ENCODE measurements around the gene ARFGEF2.
"Not testable (repeated sequence)": the region's sequence is repeated elsewhere in the genome, so short reads cannot be mapped to it uniquely, and the experiment has no call there.

The ARFGEF2 gene

DNA sequence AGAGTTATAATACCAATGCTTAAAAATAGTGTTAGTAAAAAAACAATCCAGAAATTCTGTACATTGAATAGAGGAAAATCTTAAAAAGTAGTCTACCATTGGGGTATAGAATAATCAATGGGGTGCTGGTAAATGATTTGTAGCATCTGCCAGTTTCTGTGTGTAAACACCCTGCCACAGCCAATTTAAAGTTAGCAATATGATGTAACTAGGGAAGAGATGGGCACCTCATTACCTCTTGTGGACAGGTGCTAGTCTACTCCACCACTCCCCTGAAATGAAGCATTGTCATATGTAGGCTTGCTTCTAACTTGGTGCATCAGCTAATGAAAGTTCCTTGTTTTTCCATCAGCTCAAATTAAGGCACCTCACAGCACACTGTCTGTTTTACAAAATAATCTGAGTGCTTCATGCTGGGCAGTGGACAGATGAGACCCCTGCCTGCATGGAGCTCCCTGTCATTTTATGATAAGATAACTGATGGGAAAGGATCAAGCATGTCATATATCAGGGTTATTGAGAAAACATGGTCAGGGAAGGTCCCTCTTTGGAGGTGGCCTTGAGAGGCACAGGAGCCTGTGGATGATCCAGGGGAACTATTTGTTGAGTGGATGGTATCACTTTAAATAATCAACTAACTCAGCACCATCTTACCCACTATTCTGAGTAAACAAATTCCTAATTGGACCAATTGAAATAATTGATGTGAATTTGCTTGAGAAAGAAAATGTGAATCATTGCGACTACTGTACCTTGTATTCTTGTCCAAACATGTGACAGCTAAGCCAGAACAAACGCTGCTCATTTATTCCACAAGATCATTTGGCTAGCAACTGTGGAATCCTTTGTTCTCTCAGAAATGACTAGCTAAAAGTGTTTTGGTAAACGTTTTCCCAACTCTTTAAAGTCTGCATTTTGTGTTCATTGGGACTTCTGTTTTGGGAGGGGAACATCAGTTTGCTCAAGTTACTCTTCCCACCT lies 78.7 kb downstream of the ARFGEF2 start:
- peak; percentile 49 for DNase-seq (ENCODE audit: low spot score)

DNA sequence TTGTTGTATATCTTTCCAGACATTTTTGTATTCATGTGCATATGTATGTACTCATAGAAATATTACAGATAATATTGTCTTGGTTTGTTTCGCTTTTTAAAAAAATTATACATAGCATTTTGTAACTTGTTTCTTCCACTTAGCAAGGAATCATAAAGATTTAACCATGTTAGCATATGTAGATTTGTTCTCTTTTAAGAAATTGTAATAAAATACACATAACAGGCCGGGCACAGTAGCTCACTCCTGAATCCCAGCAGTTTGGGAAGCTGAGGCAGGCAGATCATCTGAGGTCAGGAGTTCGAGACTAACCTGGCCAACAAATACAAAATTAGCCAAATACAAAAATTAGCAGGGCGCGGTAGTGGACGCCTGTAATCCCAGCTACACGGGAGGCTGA lies 80.2 kb downstream of the ARFGEF2 start:
- no peak for DNase-seq (ENCODE audit: low spot score)

GRCh38 chr20:49006446-49006980 lies 85.0 kb downstream of the ARFGEF2 start:
- no peak for DNase-seq (ENCODE audit: low spot score)

DNA sequence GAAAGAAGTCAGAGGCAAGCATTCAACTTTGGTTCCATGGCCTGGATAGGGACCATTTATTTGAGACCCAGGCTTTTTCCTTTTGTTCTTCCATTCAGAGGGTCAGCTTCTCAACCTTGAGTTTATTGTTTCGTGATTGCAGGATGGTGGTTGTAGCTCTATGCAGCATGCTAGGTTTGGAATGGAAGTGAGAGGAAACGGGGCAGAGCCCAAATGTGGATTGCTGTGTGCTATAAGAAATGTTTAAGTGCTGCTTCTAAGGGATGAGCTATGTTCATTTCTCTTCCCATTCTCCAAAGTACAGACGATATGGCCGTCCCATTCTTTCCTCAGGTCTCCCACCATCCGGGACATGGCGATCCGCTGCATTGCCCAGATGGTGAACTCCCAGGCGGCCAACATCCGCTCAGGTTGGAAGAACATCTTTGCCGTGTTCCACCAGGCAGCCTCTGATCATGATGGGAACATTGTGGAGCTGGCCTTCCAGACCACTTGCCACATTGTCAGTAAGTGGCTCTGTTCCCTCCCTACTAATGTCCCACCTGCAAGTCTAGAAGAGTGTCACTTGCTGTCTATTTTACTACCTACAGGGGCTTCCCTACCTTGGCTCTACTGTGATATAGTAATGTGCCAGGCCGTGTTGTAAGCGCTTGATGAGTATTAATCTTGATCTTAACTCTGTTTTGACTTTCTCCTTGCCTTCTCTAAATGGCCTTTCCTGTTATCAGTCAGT lies 88.6 kb downstream of the ARFGEF2 start:
- DNase-seq (ENCODE audit: low spot score), result no peak

DNA sequence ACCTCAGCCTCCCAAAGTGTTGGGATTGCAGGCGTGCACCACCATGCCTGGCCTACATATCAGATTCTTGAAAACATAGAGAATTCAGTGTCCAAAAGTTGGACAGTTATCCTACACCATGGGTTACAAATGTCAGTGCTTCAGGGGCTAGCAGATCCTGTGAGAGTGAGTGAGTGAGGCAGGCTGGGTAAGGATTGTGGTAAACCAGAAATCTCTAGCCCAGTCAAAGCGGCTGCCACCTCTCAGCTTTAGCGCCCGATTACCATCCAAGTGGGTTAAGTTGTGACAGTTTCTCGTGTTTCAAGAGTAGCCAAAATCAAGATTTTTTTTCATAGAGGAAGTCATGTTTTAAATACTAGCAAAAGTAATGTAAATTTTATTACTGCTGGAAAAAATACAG lies 102.7 kb downstream of the ARFGEF2 start:
- no peak for DNase-seq (ENCODE audit: low spot score)

- DNase-seq (ENCODE audit: low spot score), result not testable (repeated sequence)
These were observed 106.7 kb downstream of the ARFGEF2 start for GRCh38 chr20:49028177-49028576.

- peak; percentile 38 for DNase-seq (ENCODE audit: low spot score)
These were observed 107.2 kb downstream of the ARFGEF2 start for GRCh38 chr20:49028684-49029083.

DNA sequence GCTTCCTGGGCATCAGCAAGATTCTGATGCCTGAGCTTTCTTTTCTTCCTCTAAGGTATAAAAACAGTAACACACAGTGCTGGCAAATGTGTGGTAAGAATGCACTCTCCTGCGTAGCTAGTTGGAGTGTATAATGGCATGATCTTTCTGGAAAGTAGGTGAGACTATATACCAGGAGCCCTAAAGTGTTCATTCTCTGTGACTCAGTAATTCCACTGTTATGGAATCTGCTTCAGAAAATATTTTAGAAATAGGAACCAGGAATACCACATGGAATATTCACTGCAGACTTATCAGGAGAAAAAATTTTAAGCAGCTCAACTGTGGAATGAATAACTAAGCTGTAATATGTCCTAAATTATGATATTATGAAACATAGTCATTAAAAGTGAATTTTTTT lies 107.7 kb downstream of the ARFGEF2 start:
- no peak for DNase-seq (ENCODE audit: low spot score)

DNA sequence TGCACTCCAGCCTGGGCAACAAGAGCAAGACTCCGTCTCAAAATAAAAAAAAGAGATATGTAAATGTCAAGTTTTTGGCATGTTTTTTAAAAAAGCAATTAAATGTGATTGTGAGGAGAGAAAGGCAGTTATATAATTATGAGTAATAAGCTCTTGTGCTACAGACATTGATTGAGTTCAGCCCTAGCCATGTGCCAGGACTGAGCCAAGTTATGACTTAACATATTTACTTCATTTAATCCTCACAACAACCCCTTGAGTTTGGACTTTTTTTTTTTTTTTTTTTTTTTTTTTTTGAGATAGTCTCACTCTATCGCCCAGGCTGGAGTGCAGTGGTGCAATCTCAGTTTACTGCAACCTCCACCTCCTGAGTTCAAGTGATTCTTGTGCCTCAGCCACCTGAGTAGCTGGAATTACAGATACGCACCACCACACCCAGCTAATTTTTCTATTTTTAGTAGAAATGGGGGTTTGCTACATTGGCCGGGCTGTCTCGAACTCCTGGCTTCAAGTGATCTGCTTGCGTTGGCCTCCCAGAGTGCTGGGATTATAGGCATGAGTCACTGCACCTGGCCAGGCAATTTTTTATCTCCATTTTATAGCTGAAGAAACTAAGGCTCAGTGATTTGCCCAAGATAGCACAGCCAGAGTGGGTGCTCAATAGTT lies 109.6 kb downstream of the ARFGEF2 start:
- peak; percentile 50 for DNase-seq (ENCODE audit: low spot score)

DNA sequence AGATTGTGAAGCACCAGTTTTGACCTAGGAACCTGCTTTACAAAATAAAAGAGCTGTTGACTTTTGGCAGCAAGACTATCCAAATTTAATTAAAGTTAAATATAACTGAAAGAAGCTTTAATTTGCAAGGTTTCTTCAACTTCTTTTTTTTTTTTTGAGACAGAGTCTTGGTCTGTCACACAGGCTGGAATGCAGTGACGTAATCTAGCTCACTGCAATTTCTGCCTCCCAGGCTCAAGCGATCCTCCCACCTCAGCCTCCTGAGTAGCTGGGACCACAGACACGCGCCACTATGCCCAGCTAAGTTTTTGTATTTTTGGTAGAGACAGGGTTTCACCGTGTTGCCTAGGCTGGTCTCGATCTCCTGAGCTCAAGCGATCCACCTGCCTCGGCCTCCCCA lies 110.9 kb downstream of the ARFGEF2 start:
- DNase-seq (ENCODE audit: low spot score), result no peak

GRCh38 chr20:49034070-49034732 lies 112.7 kb downstream of the ARFGEF2 start:
- no peak for DNase-seq (ENCODE audit: low spot score)

DNA sequence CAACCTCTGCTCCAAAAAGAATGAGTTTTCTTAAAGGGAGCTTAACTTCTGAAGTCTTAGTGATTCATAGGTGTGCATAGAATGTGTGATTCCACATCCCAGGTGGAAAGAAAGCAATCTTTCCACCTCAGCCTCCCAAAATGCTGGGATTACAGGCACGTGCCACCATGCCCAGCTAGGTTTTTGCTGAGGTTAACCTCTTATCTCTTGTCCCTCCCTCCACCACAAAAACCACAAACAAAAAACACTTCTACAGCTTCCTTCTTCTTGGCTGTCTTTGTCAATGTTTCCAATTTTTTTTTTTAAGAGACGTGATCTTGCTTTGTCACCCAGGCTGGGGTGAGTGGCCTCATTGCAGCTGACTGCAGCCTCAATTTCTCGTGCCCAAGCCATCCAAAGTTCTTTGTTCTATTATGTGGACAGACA lies 116.5 kb downstream of the ARFGEF2 start:
- no peak for DNase-seq (ENCODE audit: low spot score)

GRCh38 chr20:49039854-49040253 lies 118.3 kb downstream of the ARFGEF2 start:
- no peak for DNase-seq (ENCODE audit: low spot score)

DNA sequence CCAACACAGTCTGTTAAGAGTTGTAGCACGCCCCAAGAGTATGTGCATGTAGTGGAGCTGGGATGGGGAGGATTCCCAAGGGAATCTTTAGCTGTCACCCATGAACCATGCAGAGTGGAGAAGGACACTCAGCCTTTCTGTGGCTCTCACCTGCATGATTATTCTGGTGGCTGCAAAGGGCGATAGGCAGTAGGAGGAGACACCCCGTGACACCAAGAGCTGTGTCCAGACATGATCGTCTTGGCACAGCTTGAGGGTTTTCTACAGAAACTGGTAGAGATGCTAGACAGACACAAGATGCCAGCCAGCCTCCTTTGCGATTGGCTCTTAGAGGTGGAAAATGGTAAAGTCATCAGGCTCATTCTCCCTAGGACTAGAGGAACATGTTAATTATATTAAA lies 121.5 kb downstream of the ARFGEF2 start:
- no peak for DNase-seq (ENCODE audit: low spot score)

- DNase-seq (ENCODE audit: low spot score), result peak; percentile 62
These were observed 124.1 kb downstream of the ARFGEF2 start for GRCh38 chr20:49045440-49046086.

DNA sequence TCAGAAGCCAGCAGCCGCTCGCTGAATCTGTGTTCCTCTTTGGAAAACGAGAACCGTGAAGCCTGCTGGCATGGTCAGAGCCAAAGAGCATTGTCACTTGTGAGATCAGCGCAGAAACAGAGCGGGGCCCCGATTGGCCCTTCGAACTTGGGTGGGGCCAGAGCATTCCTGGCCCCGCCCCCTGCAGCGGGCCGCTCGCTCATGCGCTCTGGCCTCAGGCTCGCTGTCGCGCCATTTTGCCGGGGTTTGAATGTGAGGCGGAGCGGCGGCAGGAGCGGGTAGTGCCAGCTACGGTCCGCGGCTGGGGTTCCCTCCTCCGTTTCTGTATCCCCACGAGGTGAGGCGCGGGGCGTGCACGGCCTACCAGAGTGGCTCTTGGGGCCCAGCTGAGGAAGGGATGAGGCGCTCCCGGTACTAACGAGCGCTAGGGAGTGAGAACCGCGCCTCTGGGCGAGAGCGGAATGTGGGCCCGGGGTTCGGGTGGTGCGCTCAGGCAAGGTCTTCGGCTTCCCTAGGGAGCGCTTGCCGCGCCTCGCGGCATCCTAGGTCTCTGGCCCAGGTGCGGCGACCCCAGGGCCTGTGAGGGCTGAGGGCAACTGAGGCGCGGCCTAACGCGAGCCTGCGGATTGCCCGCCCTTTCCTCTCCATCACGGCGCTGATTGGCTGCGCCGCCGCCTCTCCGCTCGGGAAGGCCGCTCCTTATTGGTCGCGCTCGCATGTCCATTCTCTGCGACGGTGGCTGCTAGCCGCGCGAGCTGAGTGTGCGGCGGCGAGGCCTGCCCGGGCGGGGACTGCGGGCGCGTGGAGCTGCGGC lies 124.8 kb downstream of the ARFGEF2 start, which contains the start of gene CSE1L:
Gene CSE1L (plus strand): TSS at position 226 of the 814 bp plus-strand sequence. CDS start 12,152 bp downstream, outside the sequence.
- DNase-seq (ENCODE audit: low spot score), result peak; percentile 97

DNA sequence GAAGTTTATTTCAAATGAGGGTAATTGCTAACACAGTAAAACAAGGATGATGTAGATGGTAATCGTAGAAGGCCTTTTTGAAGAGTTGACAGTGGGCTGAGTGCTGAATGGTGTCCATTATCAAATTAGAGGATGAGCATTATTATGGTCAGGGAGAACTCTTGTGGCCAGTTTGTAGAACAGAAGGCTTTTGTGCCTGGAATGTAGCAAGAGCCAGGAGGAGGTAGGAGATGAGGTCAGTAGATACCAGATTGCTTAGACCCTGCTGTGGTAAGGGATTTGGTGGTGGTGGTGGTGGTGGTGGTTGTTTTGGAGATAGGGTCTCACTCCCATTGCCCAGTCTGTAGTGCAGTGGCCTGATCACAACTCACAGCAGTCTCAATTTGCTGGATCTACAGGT lies 130.8 kb downstream of the ARFGEF2 start:
- DNase-seq (ENCODE audit: low spot score), result peak; percentile 45

- DNase-seq (ENCODE audit: low spot score), result no peak
These were observed 132.6 kb downstream of the ARFGEF2 start for GRCh38 chr20:49054056-49054643.

- no peak for DNase-seq (ENCODE audit: low spot score)
These were observed 141.8 kb downstream of the ARFGEF2 start for GRCh38 chr20:49063279-49063678.

GRCh38 chr20:49074521-49074920 lies 153.0 kb downstream of the ARFGEF2 start:
- no peak for DNase-seq (ENCODE audit: low spot score)

Measured in Ammon's horn (tissue), 1 donor.